ENCODE results near the gene VWCE. TPM values are rescaled to one million over a fixed set of nuclear protein-coding genes. Genes with fewer than 3 reads are reported as not detected.

The VWCE gene
- total and polyA plus RNA-seq, 9 of the 15 experiments (the other 6 are each of a cell fraction or from before 2014, with no cell fraction given) = 0.06 to 1.6 (median 0.63) TPM; not detected in 1

GRCh38 chr11:61254403-61255025 is 40.6 kb downstream of the VWCE start (continued):
- TF ChIP-seq CTCF (IDR thresholded peaks at IDR 0.05 in 2 of 3, conservative IDR thresholded peaks at IDR 0.05 in 1 of 3; ENCODE audit: insufficient read depth in 2 of 3, low read depth in 1 of 3, low read length in 3 of 3) = peak; percentile 90 to 95 (median 94)
- TF ChIP-seq CBX3 (IDR thresholded peaks at IDR 0.05; ENCODE audit: borderline replicate concordance in 1 of 2, low read length in 2 of 2) = 0 out of 3 replicates have a peak, but pooled peaks of 1 of the 2 experiments have one; percentile 9
- TF ChIP-seq CREB1 (IDR thresholded peaks at IDR 0.05) = no peak
- no peak for TF ChIP-seq CREB1 (CRISPR knock-in tag; IDR thresholded peaks at IDR 0.05)
- TF ChIP-seq ARID2 (IDR thresholded peaks at IDR 0.05) = peak; percentile 65; the same call in 1 of the 2 replicates
- no peak for TF ChIP-seq MIER1 (IDR thresholded peaks at IDR 0.05; ENCODE audit: low read depth)
- no peak for TF ChIP-seq ELF4 (CRISPR knock-in tag; IDR thresholded peaks at IDR 0.05)
- TF ChIP-seq CTBP1 (IDR thresholded peaks at IDR 0.05; ENCODE audit: borderline replicate concordance) = peak; percentile 25; the same call in 1 of the 2 replicates
- no peak for TF ChIP-seq PRMT5 (CRISPR knock-in tag; IDR thresholded peaks at IDR 0.05)
- peak in 1 of 3 experiments; percentile 36 for TF ChIP-seq YY1 (IDR thresholded peaks at IDR 0.05; ENCODE audit: borderline replicate concordance in 1 of 3, control insufficient read depth in 1 of 3, extremely low read depth in 1 of 3, insufficient read depth in 3 of 3, insufficient read length in 1 of 3, insufficient replicate concordance in 2 of 3, low read depth in 1 of 3, low read length in 2 of 3)
- TF ChIP-seq ZNF717 (CRISPR knock-in tag; IDR thresholded peaks at IDR 0.05) = no peak
- TF ChIP-seq NR2C1 (IDR thresholded peaks at IDR 0.05) = no peak
- TF ChIP-seq NR2C1 (tag; IDR thresholded peaks at IDR 0.05) = no peak
- TF ChIP-seq L3MBTL2 (IDR thresholded peaks at IDR 0.05) = peak; percentile 26; the same call in 1 of the 2 replicates
- peak in 1 of 2 experiments; percentile 41; a peak in 1 of 4 replicates for TF ChIP-seq RCOR1 (IDR thresholded peaks at IDR 0.05; ENCODE audit: borderline replicate concordance in 1 of 2, low read depth in 2 of 2, low read length in 2 of 2)
- TF ChIP-seq CREM (IDR thresholded peaks at IDR 0.05; ENCODE audit: low read depth) = 0 out of 2 replicates have a peak, but pooled peaks have one; percentile 27
- no peak for TF ChIP-seq ZNF140 (CRISPR knock-in tag; IDR thresholded peaks at IDR 0.05)
- TF ChIP-seq RBM39 (optimal IDR thresholded peaks at IDR 0.05; ENCODE audit: low read depth, low read length) = no peak
- TF ChIP-seq ZBTB7A (IDR thresholded peaks at IDR 0.05; ENCODE audit: borderline replicate concordance, control insufficient read depth, low read depth, low read length) = no peak
- TF ChIP-seq MAX (CRISPR knock-in tag; IDR thresholded peaks at IDR 0.05) = peak; percentile 29; the same call in 1 of the 2 replicates
- TF ChIP-seq SMC3 (conservative IDR thresholded peaks at IDR 0.05; ENCODE audit: insufficient read depth, low read depth, low read length) = peak; percentile 95
- TF ChIP-seq MCM3 (IDR thresholded peaks at IDR 0.05) = no peak
- TF ChIP-seq RAD21 (CRISPR knock-in tag; conservative IDR thresholded peaks at IDR 0.05 in 1 of 2, IDR thresholded peaks at IDR 0.05 in 1 of 2) = peak; percentile 79 to 92
- no peak for TF ChIP-seq NCOA4 (IDR thresholded peaks at IDR 0.05; ENCODE audit: partially characterized antibody)
- no peak for TF ChIP-seq ARID3B (CRISPR knock-in tag; IDR thresholded peaks at IDR 0.05; ENCODE audit: borderline replicate concordance)
- no peak for TF ChIP-seq TFAM (CRISPR knock-in tag; conservative IDR thresholded peaks at IDR 0.05)
